AML-193 (cell line): ENCODE measurements around the gene SRGAP3.

ENCODE experiments used
- DNase-seq, 2 experiments: peaks; one replicate each; lab custom pipeline; 2025; lab: John Stamatoyannopoulos, UW

The SRGAP3 gene

DNA sequence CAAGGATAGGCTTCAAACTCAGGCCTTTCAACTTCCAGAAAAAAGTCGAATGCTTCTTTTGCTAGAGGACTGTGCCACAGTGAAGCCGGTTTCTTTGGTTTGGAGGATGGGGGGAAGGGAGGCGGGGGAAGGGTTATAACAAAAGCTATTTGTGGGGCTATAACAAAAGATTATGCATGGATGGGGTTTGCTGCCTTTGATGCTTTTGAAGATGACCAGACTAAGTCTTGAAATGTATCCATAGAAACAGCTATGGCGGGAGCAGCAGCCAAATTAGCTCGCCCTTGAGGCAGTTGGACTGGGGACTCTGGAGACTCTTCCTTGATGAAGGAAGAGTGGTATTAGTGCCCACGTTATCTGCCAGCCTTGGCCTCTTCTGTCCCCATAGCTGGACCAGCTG, 47.5 kb downstream of the SRGAP3 start:
- DNase-seq, result no peak

DNA sequence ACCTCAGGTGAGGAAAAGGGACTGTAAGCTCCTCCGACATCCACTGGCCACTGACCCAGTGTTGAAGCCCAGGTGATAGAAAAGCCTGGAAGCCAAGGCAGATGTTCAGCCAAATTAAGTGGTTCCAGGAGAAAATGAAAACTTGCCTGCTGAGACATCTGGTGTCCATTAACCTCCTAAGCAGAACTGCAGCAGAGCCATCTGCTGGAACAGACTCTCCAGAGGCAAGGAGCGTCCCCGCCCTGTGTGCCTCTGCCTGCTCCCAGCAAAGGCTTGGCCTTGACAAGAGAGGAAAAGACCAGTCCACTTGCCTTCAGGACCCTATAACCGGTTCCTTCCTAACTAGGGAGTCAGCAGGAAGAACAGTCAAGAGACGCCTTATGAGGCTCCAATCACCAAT, 48.2 kb downstream of the SRGAP3 start:
- DNase-seq, result no peak

DNA sequence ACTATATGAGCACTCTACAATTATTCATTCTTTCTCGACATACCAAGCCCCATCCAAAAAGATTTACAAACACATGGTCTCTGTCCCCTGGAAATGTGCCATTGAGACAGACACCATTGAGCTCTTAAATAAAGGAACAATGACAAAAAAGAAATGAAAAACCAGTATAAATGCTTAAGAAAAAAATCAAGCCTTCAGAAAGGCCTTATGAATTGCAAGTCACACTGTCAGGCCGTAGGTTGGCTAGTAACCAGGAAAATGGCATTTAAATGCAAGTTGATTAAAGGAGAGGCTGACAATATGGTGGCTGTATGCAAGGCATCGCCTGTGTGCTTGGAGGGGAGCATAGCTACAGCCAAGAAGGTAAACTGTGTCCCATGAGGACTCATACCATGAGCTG, 49.7 kb downstream of the SRGAP3 start:
- no peak for DNase-seq

DNA sequence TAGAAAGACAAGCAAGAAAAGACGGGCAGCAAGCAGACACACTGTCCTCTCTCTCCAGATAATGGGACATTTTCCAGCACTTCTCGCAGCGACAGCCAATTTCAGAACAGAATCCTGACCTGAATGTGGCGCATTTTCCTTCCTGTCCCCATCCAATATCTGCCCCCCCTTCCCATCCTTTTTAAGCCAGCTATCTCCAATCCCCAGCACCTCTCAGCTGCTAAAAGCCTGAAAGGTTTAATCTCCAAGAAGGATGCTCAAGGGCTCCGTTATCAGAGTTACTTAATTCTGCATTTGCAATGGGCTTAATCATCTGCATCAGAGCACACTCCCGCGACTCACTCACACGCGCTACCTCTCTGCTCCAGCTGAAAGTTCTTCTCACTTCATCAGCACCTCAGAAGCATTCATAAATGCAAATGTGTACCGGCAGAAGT, 50.5 kb downstream of the SRGAP3 start:
- no peak for DNase-seq

DNA sequence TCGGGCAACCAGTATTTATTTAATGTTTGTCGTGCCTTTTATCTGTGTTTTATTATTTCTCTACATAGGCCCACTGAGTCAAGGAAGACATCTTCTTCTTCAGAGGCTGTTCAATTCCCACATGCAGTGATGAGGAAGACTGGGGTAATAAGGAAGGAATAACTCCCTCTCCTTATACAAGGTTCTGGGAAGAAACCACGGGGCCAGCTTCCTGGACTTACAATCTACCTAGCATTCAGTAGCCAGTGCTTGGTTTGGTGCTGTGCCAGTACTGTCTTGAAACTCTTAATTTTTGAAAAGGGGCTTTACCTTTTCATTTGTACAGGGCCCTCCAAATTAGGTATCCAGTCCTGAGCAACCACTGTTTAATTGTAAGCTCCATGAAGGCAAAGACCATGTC, 51.2 kb downstream of the SRGAP3 start:
- DNase-seq, result no peak

DNA sequence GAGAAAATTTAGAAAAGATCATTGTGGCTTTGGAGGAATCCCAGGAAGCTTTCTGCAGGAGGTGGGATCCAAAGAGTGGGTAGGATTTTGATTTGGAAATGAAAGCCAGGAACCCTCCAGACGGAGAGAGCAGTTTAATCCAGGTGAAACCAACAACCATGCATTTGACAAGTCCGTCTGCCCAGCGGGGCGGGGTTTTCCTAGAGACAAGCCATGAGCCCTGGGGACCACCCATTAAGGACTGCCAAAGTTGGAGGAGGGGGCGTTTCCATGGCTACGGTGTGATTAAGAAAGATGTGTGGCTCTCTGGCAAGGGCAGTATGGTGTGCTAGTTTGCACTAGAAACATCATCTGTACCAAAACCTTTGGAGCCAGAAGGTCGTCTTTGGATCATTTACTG, 53.4 kb downstream of the SRGAP3 start:
- DNase-seq, result no peak

DNA sequence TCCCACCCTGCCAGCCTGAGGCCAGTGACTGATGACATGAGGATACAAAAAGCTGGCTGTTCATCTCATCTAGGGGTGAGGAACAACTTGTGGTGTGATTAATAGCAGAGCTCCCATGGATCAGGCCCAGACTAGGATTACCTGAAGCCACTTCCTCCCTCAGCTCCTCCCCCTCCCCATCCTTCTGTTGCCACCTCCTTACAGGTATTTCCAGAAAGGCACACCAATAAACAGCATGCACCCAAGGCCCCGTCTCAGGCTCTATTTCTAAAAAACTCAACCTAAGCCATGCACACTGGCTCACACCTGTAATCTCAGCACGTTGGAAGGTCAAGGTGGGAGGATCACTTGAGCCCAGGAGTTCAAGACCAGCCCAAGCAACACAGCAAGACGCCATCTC, 54.1 kb downstream of the SRGAP3 start:
- DNase-seq, result no peak

DNA sequence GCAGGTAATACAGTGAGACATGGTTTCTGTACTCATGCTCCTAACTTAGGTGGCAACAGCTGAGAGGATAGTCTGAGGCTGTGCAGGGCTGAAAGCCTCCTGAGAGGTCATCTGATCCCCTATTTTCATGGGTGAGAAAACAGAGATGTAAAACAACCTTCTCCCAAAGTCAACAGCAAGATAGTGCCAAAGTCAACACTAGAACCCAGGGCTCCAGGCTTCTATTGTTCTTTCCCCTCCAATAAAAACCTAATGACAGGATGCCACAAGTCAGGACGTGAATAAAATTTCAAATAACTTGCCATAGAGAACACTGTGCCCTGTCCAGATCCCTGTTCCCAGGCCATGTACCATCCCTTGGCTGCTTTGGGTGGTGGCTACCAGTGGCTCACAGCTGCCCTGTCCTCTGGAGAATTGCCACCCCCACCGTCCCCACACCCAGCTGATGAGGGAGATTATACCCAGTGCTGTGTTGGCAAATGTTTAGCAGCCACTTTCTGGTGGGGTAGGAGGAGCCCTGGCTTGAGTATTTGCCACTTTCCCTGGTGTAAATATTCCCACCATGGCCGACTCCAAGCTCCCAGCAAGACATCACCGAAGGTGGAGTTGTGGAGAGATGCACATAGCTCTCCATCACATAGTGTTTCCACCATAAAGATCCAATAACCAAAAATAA, 54.8 kb downstream of the SRGAP3 start:
- no peak for DNase-seq

DNA sequence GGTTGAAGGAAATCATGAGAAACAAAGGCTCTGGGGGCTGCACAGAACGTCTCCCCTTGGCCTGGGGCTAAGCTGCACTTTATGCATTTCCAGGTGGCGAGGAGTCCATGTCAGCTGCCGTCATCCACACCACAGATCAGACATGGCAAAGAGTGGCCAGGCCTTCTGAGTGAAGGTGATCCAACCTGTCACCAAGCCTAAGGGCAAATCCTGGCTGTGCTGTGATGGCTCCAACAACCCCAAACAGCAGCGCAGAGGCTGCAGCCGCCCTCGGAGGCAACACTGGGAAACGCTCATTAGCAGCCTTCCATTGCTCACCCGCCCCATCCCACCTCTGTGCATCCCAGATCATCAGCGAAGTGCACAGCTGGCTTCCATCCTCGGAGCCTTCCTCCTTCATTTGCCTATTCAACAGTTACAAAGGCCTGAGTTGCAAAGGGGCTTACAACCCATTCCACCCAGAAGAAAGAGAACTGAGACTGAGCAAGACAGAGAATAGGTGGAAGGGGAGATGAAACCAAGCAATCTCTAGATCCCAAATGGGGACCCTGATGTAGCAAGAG, 55.7 kb downstream of the SRGAP3 start:
- DNase-seq, result no peak

DNA sequence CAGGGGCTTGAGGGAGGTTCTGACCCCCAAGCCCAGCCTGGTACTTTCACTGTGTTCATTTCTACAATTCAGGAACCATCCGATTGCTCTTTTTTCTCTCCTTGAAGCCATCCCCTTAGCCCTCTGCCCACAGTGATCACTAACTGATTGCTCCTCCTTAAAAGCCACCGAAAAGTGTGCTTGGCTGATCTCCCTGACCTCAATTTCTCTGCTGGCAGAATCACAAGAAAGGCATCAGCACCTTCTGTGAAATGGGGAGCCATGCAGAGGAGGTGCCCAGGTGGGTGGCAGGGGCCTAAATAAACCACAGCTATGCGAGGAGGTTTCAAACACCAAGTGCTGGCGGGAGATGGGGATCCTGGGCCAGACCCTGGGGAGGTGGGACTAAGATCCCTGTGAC, 56.2 kb downstream of the SRGAP3 start:
- DNase-seq, result no peak

DNA sequence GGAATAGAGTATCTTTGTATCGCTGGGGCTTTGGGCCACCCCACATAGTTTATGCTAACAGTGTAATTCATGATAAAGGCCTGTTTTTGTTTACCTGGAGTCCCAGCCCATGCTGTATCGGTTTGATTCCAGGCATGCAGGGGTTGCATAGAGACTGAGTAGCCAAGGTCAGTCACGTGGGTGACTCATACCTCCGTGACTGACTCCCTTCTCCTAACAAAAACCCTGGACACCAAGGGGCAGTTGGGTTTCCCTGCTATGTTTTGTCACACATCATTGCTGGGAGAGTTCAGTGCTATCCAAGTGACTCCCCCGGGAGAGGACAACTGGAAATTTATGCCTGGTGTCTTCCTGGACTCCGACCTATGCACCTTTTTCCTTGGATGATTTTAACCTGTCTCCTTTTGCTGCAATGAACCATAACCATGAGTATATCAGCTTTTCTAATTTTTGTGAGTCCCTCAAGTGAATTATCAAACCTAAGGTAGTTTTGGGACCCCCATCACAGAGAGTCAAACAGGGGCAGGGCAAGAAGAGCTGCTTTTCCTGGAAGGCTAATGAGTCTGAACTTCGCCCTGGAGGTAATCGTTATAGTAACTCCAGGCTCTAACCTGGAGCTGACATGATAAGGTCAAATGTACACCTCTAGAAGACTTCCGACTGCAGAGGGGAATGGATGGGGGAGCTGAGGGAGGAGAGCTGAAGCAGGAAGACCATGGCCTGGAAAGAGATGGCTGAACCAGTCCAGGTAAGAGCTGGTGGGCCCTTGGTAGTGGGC, 57.0 kb downstream of the SRGAP3 start:
- no peak for DNase-seq

DNA sequence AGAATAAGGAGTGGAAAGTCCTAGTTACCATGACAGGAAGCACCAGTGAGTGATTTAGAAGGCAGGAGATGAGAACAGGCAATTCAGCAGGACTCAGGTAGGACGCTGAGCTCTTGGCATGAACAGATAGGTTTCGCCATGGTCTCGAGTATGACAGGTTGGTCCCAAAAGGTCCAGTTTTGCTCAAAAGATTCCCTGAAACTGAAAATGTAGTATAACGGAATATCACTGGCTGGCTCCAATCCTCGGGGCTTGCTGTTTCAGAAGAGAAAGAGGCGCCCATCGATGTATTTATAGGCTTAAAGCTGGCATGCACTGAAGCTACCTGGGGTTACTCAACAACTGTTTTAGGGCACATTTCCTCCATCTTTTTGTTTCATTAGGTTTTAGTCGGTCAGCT, 59.2 kb downstream of the SRGAP3 start:
- no peak for DNase-seq

DNA sequence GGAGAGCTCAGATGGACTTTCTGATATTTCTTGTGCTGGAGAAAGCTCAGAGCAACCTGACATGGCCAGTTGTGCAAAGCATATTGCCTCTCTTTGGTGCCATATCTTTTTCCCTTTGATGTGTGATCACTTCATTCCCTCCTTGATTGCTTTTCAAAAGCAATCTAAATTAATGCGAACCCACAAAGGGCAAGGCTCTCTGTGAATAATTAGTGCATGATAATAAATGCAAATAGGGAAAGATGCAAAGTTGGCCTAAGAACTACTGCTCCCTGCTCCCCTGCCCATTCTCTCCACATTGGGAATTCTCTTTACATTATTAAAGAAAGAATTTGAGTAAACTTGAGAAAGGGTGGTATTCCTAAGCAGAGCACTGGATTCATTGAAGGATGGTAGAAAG, 60.9 kb downstream of the SRGAP3 start:
- no peak for DNase-seq

DNA sequence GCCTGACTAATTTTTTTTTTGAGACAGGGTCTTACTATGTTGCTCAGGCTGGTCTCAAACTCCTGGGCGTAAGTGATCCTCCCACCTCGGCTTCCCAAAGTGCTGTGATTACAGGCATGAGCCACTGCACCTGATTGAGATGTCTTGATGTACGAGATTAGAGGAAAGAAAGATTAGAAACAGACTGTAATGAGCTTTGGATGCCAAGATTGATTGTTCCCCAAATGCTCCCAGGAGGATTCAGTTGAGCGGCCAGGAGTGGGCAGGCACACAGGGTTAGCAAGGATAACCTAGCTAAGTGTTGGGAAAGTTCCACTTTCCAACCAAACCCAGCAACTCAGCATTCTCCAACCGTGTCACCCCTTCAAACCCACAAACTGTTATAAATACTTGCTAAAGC, 63.7 kb downstream of the SRGAP3 start:
- no peak for DNase-seq

DNA sequence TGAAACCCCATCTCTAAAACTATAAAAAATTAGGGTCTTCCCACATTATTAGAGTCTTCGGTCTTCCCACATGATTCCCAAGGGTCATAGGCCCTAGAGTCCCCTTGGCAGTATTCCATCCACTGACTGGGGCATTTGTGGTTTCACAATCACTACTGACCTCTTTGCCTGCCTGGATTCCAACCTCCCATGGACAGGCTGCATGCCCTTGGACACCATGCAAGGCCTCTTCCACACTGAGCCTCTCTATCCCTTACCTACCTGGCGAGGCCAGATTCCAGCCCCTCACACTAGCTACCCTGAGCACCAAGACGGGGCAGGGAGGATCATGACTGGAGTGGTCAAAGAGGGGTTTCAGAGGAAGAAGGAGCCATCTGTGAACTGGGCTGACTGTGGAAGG, 64.4 kb downstream of the SRGAP3 start:
- DNase-seq, result no peak

DNA sequence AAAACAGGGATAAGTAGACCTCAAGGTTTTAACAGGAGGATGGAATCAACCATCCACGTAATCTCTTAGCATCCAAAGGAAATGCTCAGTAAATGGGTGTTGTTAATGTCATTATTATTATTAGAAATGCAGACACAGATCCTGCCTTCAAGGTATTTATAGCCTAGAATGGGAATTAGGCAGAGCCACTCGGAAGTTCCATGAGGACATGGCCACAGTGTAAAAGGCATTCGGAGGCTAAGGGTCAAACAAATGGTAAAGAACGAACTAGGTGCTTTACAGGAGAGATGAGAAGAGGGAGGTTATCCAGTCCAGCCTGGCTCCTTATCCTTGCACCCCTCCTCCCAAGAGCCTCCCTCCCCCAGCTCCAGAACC, 65.0 kb downstream of the SRGAP3 start:
- DNase-seq, result no peak

DNA sequence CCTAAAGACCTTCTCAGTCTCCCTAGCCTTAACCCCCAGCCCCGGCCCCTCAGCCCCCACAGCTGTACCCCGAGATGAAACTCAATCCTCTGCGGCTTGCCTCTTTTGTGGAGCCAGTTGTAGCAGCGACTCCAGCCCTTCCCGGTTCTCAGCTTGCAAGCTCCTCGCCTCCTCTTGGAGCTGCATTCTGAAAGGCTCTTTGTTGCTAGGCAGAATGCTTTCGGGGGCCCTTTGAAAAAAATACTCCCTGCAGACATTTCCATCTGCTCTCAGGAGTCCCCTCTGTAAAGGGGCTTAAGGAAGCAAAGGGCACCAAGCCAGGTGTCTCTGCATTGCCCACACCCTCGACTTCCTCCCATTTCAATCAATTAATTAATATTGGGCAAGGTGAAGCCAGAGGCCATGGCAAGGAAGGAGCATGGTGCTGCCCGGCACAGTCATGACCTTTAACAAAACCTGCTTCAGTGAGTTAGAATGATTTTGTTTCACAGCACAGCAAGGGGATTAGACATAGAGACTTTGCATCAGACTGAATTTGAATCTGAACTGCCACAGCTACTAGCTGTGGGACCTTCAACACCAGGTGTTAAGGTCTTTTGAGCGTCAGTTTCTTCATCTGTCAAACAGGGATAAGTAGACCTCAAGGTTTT, 65.5 kb downstream of the SRGAP3 start:
- no peak for DNase-seq

DNA sequence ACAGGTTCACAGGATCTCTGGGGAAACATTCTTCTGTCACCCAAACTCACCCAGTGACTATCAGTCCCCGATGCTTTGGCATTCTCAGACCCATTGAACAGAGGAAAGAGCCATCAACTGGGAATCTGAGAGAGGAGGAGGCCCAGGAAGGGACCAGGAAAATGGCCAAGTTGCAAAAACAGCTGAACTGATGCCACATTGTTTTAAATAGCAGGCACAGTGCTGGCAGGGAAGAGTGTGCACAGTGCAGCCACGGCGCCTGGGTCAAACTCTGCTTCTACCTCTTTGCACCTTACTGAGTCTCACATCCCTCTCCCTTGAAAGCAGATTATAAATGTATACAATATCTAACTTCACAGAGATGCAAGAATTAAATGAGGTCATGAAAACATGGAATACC, 66.4 kb downstream of the SRGAP3 start:
- DNase-seq, result no peak

DNA sequence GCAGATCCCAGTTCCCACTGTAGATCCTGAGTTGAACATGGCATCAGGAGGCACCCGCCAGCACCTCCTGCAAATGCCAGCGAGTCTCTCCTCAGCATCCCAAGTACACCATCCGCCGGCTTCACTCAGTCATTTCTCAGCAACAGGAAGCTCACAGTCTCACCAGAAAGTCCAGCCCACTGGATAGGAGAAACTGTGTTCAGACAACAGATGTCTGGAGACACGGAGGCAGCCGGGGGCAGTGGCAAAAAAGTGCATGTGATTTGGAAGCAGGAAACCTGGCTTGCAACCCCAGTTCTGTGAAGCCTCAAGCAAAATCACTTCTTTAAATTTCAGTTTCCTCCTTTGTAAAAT, 68.7 kb downstream of the SRGAP3 start:
- DNase-seq, result peak; percentile 47 to 68

DNA sequence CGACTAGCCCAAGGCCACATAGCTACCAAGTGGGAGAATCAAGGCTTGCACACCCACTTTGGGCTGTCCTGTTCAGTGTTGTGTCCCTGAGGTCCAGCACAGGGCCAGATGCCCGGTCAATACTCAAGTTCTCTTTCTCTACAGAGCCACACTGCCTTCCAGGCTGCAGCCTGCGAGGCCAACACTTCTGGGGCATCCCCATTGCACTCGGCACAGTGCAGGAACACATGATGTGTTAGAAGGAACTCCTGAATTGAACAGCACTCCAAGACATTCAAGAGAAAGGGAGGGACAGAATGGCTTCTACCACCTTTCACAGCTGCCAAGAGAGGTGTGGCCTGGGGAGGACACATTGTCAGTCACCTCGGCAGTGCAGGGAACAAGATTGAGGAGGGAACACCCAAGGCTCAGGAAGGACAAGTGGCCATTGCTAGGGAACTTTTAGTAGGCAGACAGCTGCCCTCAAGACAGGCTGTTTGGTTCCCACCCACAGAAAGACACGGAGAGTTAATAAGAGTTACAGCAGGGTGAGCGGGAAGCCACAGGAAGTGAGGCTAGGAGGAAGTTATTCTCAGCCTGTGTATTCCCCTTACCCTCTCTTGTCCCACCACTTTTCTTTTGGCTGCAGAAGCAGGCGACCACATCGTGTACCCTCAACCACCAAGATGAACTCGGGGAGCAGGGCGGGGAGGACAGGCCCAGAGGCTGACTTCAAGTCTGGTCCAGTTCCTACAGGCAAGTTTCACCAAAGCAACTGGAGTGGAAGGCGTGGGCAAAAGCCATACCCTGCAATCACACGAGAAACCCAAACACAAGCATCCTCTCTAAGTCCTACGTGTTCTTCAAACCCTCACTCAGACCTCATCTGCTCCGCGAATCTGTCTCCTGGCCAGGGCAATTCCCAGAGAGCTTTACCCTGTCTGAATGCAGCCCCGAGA, 69.4 kb downstream of the SRGAP3 start:
- DNase-seq, result peak; percentile 75 to 78

DNA sequence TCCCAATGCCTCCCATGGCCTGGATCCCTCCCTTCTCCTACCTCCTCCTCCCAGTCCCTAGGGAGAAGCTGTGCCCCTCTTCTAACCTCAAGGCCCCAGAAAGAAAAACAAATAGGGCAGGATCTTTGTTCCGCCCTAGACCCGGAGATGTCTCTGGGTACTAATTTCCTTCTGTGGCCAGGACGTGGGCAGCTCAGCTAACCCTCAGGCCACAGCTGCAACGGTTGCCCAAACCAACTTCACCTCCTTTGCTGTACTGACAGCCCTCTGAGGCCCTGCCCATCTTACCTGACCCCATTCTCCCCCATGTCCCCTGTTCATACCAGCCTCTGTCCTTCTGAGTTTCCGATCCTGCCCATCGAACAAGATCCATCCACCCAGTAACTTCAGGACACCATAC, 70.7 kb downstream of the SRGAP3 start:
- peak; percentile 3 to 6 for DNase-seq

DNA sequence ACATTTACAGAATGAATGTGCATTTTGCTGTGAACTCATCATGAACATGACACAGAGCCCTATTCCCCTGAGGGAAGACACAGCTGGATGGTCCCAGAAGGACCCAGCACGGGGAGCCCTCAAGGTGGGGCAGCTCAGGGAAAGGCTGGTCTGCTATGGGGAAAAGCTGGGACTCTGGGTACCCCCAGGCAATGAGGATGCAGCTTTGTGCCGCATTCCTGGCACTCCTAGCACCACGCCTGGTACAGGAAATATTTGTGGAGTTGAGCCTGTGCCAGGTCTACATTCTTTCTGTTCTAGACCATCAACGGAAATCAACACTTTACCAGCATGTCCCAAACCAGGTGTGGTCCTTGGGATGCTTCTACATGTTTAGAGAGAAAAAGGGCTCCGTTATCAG, 74.0 kb downstream of the SRGAP3 start:
- no peak for DNase-seq
